ENCODE measurements around the gene SECTM1. TPM values are rescaled to one million over a fixed set of nuclear protein-coding genes. Genes with fewer than 3 reads are reported as not detected.
A peak's percentile ranks its signal among the peaks of the same experiment; 100 is the strongest.

The SECTM1 gene
- total RNA-seq, 2 donors from 2014 or later: not detected

DNA sequence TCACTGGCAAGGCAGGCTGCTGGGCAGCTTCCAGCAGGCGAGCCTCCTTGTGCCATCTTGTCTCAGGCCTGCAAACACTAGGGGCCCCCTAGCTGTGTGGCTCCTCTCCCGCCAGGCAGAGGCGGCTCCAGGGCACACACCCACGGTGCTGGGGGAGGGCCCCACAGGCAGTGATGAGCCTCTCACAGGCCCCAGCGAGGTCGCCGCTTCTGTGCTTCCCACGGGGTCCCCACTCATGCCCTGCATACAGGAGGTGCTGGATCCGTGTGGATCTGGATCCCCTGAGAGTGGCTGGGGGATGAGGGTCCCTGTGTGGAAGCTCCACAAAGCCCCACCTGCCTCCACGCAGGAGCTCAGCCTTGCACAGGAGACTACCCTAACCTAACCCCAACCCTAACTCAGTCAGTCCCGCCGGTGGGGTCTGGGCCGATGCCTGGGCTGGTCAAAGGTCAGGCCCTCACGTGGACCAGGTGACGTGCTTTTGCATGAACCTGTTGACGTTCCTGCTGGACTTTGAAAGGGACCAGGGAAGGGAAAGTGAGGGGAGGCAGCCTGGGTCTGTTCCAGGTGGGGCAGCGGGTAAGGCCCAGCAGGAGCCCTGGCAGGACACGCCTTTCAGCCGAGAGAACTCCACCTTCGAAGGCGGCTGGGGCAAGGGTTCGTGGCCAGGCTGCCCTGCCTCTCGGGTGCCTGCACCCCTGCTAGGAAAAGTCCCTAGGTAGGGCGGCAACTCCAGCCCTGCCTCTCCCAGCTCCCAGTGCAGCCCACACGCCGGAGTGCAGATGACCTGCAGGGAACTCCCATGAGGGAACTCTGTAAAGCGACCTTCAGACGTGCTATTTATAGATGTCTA, 5.2 kb downstream of the SECTM1 start:
- Mint-ChIP-seq H3K4me3 (no peak overlapping the region), H3K27me3 (ENCODE audit: insufficient read depth) (peaks cover 35% of the 10 kb centered on the region), H3K27ac (no peak overlapping the region), H3K9me3 (no peaks in the 10 kb centered on the region), H3K4me1 (peaks cover 10% of the 10 kb centered on the region), H3K36me3 (ENCODE audit: low read depth) (no peaks in the 10 kb centered on the region)
- Histone ChIP-seq H3K9me3 (ENCODE audit: control insufficient read depth, low read length) (no peaks in the 10 kb centered on the region), H3K27me3 (ENCODE audit: control insufficient read depth, insufficient read depth, low read length, poor library complexity, severe bottlenecking) (peaks cover 31% of the 10 kb centered on the region), H3K9ac (ENCODE audit: extremely low read depth, low read length, poor library complexity, severe bottlenecking) (no peak overlapping the region), H3K36me3 (ENCODE audit: control insufficient read depth, insufficient read depth, low read length) (no peaks in the 10 kb centered on the region), H3K4me3 (ENCODE audit: low read length) (no peak overlapping the region), H3K27ac (ENCODE audit: low read depth, low read length) (no peak overlapping the region), H3K4me1 (ENCODE audit: control insufficient read depth, insufficient read depth, low read length) (no peaks in the 10 kb centered on the region)
- WGBS, 2 experiments (ENCODE audit: insufficient coverage in 1 of 2, insufficient read length in 1 of 2): 76 to 79% methylated on average over 20 to 28 of the region's 28 CpGs
- peak; percentile 79 for DNase-seq
- TF ChIP-seq, protein P1, sequence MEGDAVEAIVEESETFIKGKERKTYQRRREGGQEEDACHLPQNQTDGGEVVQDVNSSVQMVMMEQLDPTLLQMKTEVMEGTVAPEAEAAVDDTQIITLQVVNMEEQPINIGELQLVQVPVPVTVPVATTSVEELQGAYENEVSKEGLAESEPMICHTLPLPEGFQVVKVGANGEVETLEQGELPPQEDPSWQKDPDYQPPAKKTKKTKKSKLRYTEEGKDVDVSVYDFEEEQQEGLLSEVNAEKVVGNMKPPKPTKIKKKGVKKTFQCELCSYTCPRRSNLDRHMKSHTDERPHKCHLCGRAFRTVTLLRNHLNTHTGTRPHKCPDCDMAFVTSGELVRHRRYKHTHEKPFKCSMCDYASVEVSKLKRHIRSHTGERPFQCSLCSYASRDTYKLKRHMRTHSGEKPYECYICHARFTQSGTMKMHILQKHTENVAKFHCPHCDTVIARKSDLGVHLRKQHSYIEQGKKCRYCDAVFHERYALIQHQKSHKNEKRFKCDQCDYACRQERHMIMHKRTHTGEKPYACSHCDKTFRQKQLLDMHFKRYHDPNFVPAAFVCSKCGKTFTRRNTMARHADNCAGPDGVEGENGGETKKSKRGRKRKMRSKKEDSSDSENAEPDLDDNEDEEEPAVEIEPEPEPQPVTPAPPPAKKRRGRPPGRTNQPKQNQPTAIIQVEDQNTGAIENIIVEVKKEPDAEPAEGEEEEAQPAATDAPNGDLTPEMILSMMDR (conservative IDR thresholded peaks at IDR 0.05): no peak

DNA sequence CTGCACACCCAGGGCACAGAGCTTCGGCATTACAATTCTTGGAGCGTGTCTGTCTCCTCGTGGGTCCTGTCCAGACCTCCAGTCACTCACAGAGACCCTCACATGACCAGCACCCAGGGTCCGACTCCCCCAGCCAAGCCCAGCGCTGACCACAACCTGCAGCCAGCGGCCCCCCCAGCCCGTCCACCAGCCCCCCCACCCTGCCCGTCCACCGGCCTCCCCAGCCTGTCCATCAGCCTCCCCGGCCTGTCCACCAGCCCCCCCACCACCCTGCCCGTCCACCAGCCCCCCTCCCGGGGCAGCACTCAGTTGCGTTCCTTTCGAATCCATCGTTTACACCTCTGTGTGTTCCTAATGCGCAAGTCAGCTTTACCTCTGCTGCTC, 5.8 kb downstream of the SECTM1 start:
- Histone ChIP-seq H3K9me3 (ENCODE audit: control insufficient read depth, low read length) (no peaks in the 10 kb centered on the region), H3K4me1 (ENCODE audit: control insufficient read depth, insufficient read depth, low read length) (no peaks in the 10 kb centered on the region), H3K36me3 (ENCODE audit: control insufficient read depth, insufficient read depth, low read length) (no peaks in the 10 kb centered on the region), H3K9ac (ENCODE audit: extremely low read depth, low read length, poor library complexity, severe bottlenecking) (no peak overlapping the region), H3K27me3 (ENCODE audit: control insufficient read depth, insufficient read depth, low read length, poor library complexity, severe bottlenecking) (peaks cover 25% of the 10 kb centered on the region), H3K27ac (ENCODE audit: low read depth, low read length) (no peak overlapping the region), H3K4me3 (ENCODE audit: low read length) (no peak overlapping the region)
- Mint-ChIP-seq H3K27me3 (ENCODE audit: insufficient read depth) (peaks cover 29% of the 10 kb centered on the region), H3K9me3 (no peaks in the 10 kb centered on the region), H3K4me3 (no peak overlapping the region), H3K4me1 (peaks cover 7% of the 10 kb centered on the region), H3K36me3 (ENCODE audit: low read depth) (no peaks in the 10 kb centered on the region), H3K27ac (no peak overlapping the region)
- DNase-seq: no peak
- TF ChIP-seq, protein P1 (conservative IDR thresholded peaks at IDR 0.05): no peak
- 71 to 77% methylated on average over 8 to 13 of the region's 16 CpGs for WGBS, 2 experiments (ENCODE audit: insufficient coverage in 1 of 2, insufficient read length in 1 of 2)

DNA sequence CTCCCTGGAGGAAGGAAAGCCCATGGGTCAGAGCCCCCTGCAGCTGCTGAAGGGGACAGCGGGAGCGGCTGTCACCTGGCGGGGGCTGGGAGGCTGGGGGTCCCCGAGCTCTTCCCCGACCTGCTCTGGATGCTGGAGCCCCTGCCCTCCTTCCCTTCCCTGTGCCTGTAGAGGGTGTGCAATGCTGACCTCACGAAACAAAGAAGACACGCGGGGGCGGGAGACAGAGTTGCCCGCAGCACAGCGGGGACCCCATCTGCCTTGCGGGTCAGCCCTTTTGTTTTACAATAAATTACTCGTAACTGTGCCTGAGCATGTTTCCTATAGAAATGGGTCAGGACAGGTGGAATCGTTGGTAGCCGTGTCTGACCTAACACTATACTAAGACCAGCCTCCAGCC, 6.3 kb downstream of the SECTM1 start:
- H3K36me3 ChIP-seq (ENCODE audit: control insufficient read depth, insufficient read depth, low read length): no peaks in the 10 kb centered on the region
- 44 to 62% methylated on average over 13 to 15 of the region's 15 CpGs for WGBS, 2 experiments (ENCODE audit: insufficient coverage in 1 of 2, insufficient read length in 1 of 2)
- H3K4me1 Mint-ChIP-seq: peaks cover 6% of the 10 kb centered on the region
- peaks cover 24% of the 10 kb centered on the region for H3K27me3 Mint-ChIP-seq (ENCODE audit: insufficient read depth)
- no peaks in the 10 kb centered on the region for H3K4me1 ChIP-seq (ENCODE audit: control insufficient read depth, insufficient read depth, low read length)
- H3K4me3 ChIP-seq (ENCODE audit: low read length): no peak overlapping the region
- H3K9me3 Mint-ChIP-seq: no peaks in the 10 kb centered on the region
- H3K9me3 ChIP-seq (ENCODE audit: control insufficient read depth, low read length): no peaks in the 10 kb centered on the region
- TF ChIP-seq, protein P1 (conservative IDR thresholded peaks at IDR 0.05): no peak
- no peak overlapping the region for H3K4me3 Mint-ChIP-seq
- H3K27me3 ChIP-seq (ENCODE audit: control insufficient read depth, insufficient read depth, low read length, poor library complexity, severe bottlenecking): peaks cover 21% of the 10 kb centered on the region
- no peak overlapping the region for H3K9ac ChIP-seq (ENCODE audit: extremely low read depth, low read length, poor library complexity, severe bottlenecking)
- no peak overlapping the region for H3K27ac Mint-ChIP-seq
- no peak for DNase-seq
- H3K27ac ChIP-seq (ENCODE audit: low read depth, low read length): no peak overlapping the region
- no peaks in the 10 kb centered on the region for H3K36me3 Mint-ChIP-seq (ENCODE audit: low read depth)
